ENCODE data around the gene BEAN1.

BEAN1 gene

DNA sequence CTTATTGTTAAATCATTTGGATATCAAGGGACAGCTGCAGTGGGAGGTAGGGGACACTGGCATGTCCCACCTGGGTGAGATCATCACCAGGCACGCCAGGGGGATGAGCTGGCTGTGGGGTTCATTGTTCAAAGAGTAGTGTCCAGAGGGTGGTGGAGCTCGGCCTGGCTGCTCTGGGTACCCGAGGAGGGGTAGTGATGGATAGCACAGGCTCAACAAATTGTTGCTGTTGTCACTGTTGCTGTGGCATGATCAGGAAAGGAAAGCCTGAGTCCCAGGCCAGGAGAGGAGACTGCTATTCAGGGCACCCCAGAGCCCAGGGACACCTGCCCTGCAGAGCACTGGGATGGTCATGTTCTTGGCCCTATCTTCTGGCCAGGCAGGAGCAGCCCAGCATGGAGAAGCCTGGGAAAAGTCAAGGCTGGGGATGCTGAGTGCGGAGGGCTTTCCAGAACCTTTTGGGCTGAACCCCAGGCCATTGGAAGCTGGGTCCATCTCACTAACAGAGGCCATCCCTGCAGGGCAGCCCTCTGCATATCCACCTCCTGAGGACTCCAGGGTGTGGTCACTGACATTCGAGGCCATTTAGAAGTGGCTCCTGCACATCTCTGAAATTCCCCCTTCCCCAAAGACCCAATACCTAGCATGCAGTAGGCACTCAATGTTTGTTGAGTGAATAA is 12.1 kb downstream of the BEAN1 start:
- POLR2A ChIA-PET: no interaction called here
- CTCF ChIA-PET: interaction anchor here (1.0 to 1.3 kb wide), 2 partner anchors 35 to 82 kb away, joined by 3 read pairs; no protein-coding TSS in a partner anchor
- no peak for DNase-seq (ENCODE audit: extremely low spot score)
- TF ChIP-seq, protein P1, sequence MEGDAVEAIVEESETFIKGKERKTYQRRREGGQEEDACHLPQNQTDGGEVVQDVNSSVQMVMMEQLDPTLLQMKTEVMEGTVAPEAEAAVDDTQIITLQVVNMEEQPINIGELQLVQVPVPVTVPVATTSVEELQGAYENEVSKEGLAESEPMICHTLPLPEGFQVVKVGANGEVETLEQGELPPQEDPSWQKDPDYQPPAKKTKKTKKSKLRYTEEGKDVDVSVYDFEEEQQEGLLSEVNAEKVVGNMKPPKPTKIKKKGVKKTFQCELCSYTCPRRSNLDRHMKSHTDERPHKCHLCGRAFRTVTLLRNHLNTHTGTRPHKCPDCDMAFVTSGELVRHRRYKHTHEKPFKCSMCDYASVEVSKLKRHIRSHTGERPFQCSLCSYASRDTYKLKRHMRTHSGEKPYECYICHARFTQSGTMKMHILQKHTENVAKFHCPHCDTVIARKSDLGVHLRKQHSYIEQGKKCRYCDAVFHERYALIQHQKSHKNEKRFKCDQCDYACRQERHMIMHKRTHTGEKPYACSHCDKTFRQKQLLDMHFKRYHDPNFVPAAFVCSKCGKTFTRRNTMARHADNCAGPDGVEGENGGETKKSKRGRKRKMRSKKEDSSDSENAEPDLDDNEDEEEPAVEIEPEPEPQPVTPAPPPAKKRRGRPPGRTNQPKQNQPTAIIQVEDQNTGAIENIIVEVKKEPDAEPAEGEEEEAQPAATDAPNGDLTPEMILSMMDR (IDR thresholded peaks at IDR 0.05; ENCODE audit: control extremely low read depth, extremely low read depth, low read depth, missing control alignments): no peak

DNA sequence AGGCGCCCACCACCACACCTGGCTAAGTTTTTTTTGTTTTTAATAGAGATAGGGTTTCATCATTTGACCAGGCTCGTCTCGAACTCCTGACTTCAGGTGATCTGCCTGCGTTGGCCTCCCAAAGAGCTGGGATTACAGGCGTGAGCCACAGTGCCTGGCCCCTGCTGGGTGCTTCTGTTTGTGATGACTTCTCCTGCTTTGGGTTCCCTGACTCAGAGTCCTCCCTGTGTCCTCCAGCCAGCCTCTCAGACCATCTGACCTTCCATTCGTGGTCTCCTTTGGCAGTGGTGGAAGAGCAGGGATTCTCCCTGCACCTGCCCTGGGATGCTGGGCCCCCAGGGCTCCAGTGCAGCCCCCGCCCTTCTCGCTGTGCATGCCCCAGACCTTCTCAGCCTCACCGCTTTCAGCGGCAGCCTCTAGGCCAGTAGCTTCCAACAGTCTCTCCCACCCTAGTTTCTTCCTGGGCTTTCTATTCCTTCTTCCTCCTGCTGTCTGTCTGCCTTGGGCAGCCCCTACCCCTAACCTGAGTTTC is 13.2 kb downstream of the BEAN1 start:
- TF ChIP-seq, protein P1 (IDR thresholded peaks at IDR 0.05; ENCODE audit: control extremely low read depth, extremely low read depth, low read depth, missing control alignments): no peak
- DNase-seq (ENCODE audit: extremely low spot score): no peak
- ChIA-PET POLR2A (no interaction called here), CTCF (interaction anchor here (1.3 kb wide), 1 partner anchor 83 kb away, joined by 3 read pairs; no protein-coding TSS in a partner anchor)

DNA sequence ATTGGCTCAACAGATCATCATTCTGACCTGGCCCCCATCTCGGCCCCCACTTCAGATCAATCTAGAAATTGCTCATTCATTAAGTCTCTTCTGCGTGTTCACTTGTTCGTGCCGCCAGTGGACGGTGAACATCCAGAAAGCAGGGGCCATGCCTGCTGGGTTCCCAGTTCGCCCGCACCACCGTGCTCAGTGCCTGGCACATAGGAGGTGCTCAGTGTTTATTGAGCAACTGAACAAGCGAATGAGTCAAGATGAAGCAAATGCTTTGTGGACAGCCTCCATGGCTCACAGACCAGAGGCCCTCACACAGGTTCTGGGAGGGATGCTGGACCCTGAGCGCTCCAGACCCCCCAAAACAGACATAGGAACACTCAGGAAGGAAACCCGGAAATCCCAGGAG is 13.9 kb downstream of the BEAN1 start:
- ChIA-PET CTCF (interaction anchor here (1.6 kb wide), 1 partner anchor 210 kb away, joined by 3 read pairs; no protein-coding TSS in a partner anchor), POLR2A (no interaction called here)
- TF ChIP-seq, protein P1 (IDR thresholded peaks at IDR 0.05; ENCODE audit: control extremely low read depth, extremely low read depth, low read depth, missing control alignments): no peak
- no peak for DNase-seq (ENCODE audit: extremely low spot score)

DNA sequence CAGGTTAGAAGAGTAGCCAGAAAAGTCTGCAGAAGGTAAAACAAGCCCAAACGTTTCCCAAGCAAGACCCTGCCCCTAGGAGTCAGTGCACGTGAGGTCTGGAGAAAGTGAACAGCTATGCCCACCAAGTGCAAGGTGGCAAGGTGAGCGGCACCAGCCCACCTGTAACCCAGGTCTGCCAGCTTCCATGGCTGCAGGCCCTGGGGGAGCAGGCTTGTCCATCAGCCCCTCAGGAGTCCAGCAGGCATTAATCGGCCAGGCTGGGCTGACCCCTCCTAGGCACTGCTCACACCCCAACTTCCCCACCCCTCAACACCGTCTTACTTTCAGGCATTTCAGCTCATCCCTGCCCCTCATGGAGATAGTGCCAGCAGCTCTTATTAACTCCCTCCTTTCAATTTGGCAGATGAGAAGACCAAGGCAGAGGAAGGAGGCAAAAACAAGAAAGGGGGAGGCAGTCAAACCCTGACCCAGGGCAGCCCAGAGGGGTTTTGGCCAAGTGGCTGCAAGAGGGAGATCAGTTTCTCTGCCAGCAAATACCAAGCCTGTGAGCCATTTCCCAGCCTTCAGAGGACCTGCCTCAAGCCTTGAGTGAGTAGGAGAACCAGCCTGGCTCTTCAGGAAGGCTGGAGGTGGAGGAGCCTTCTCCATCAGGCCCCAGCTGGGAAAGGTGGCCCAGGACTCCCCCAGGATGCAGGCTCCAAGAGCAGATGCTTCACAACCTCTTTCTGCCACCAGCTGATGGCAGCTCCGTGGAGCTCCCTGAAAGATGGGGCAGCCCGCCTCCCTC is 14.7 kb downstream of the BEAN1 start:
- CTCF ChIA-PET: interaction anchor here (1.5 to 1.6 kb wide), 2 partner anchors 35 to 209 kb away, joined by 3 to 4 read pairs; no protein-coding TSS in a partner anchor
- TF ChIP-seq, protein P1 (IDR thresholded peaks at IDR 0.05; ENCODE audit: control extremely low read depth, extremely low read depth, low read depth, missing control alignments): no peak
- DNase-seq (ENCODE audit: extremely low spot score): no peak
- POLR2A ChIA-PET: no interaction called here

DNA sequence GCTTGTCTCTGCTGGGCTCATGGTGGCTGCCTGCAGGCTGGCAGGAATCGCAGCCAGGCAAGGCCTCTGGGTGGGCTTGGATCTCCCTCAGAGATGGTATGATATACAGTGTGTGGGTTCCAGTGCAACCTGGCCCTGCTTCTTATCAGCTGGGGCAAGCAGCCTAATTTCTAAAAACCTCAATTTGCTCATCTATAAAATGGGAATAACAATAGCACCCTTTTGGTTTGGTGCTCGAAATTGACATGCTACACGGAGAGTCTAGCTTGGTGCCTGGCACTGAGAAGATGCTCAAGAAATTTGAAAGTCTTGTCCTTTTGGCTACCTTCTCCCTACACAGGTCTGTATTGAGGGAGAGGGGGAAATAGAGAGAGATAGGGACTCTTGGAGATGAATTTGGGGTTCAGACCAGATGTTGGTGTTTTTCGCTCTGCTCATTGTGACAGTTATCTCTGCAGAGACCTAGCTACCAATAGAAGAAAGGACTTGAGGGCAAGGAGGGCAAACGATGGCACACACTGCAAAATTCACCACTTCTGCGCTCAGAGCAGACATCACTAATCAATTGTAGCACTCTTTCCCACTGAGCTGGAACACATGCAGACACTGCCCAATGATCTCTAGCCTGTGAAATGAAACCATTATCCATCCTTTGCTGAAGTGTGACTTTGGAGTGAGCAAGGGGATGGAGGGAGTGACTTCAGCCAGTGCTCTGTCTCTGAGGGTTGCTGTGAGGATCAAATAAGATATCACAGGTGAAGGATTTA is 15.6 kb downstream of the BEAN1 start:
- CTCF ChIA-PET: interaction anchor here (0.8 to 1.6 kb wide), 6 partner anchors 8 to 208 kb away, joined by 3 to 6 read pairs (median 4); no protein-coding TSS in a partner anchor
- TF ChIP-seq, protein P1 (IDR thresholded peaks at IDR 0.05; ENCODE audit: control extremely low read depth, extremely low read depth, low read depth, missing control alignments): no peak
- DNase-seq (ENCODE audit: extremely low spot score): no peak
- POLR2A ChIA-PET: no interaction called here

DNA sequence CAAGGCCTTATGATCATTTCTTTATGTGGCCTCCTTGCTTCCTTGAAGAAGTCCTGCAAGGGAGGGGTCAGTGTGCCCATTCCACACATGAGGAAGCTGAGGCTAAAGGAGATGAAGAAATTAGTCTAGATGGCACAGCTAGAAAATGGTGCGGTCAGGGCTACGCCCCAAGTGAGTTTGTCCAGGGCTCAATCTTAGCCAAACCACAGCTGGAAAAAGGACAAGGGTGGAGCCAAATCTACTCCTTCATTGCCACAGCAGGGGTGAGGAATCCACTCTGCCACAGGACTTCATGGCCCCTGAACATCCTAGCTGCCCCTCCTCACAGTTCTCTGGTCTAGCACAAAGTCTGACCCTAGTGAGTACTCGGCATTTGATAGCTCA is 16.2 kb downstream of the BEAN1 start:
- DNase-seq (ENCODE audit: extremely low spot score): no peak
- TF ChIP-seq, protein P1 (IDR thresholded peaks at IDR 0.05; ENCODE audit: control extremely low read depth, extremely low read depth, low read depth, missing control alignments): no peak
- ChIA-PET POLR2A (no interaction called here), CTCF (interaction anchor here (0.8 to 1.6 kb wide), 5 partner anchors 9 to 36 kb away, joined by 3 to 6 read pairs (median 4); no protein-coding TSS in a partner anchor)

Data from GM10248 (cell line).